HepG2 (cell line): ENCODE results near the gene TLE7. TPM values are rescaled to one million over a fixed set of nuclear protein-coding genes. Genes with fewer than 3 reads are reported as not detected.

Experiments
- CBX2 ChIP-seq, 2 experiments: fragments of 200-600 bp in 1 of 2; sonication (generic); formaldehyde crosslinking in 1 of 2; IDR thresholded peaks; 2 replicates each; pipeline versions ENCODE4 v1.7.0 to v1.8.1; 2018 to 2022; ENCODE audit warnings: low read depth in 2 of 2, low read length in 1 of 2, mild to moderate bottlenecking in 1 of 2, missing genetic modification reagents in 1 of 2
- JUNB ChIP-seq: sonication (generic); formaldehyde crosslinking; IDR thresholded peaks from 2 replicates; pipeline ENCODE4 v1.8.0; 2022; ENCODE audit warnings: missing genetic modification reagents, mild to moderate bottlenecking, borderline replicate concordance
- MYNN ChIP-seq: sonication (generic); formaldehyde crosslinking; IDR thresholded peaks from 2 replicates; pipeline ENCODE4 v1.4.0; 2020; ENCODE audit warnings: mild to moderate bottlenecking, low read depth, missing genetic modification reagents
- POGK ChIP-seq: sonication (generic); formaldehyde crosslinking; conservative IDR thresholded peaks from 2 replicates; pipeline ENCODE4 v1.8.0; 2022; ENCODE audit warnings: mild to moderate bottlenecking, moderate library complexity, missing genetic modification reagents
- RBFOX2 ChIP-seq: fragments of 200-400 bp; formaldehyde crosslinking; IDR thresholded peaks from 2 replicates; pipeline ENCODE4 v1.6.1; 2017; ENCODE audit warnings: low read depth, mild to moderate bottlenecking, low read length
- ZBTB1 ChIP-seq: sonication (generic); formaldehyde crosslinking; IDR thresholded peaks from 2 replicates; pipeline ENCODE4 v1.4.0; 2020; ENCODE audit warnings: missing genetic modification reagents, borderline replicate concordance
- ZEB1 ChIP-seq: IDR thresholded peaks from 2 replicates; pipeline ENCODE4 v1.6.1; 2012; ENCODE audit warnings: mild to moderate bottlenecking, low read depth, inconsistent platforms; ENCODE audit not compliant: insufficient replicate concordance
- ZNF17 ChIP-seq: sonication (generic); formaldehyde crosslinking; IDR thresholded peaks from 2 replicates; pipeline ENCODE4 v1.5.0; 2020; ENCODE audit warnings: mild to moderate bottlenecking, missing genetic modification reagents
- ZSCAN20 ChIP-seq: sonication (generic); formaldehyde crosslinking; IDR thresholded peaks from 2 replicates; pipeline ENCODE4 v1.4.0; 2020; ENCODE audit warnings: missing genetic modification reagents, mild to moderate bottlenecking, borderline replicate concordance
- polyA plus RNA-seq, 8 experiments: library from polyadenylated mRNA; depleted of rRNA in 3 of 8; stranded (reverse) in 7 of 8; unstranded in 1 of 8; fragments of >200 nt; fragmentation: Illumina TruSeq in 4 of 8; extraction: Trizol in 4 of 8; gene quantifications; 2 replicates each; pipeline versions ENCODE4 v1.2.1 to v1.2.3, GENCODE V29; 2011 to 2016; ENCODE audit warnings: low read depth in 4 of 8, missing spikeins in 1 of 8, mixed read lengths in 1 of 8; ENCODE audit not compliant: insufficient read depth in 1 of 8
- total RNA-seq, 5 experiments: library from RNA; depleted of rRNA; stranded (reverse); fragments of >200 nt; fragmentation: Illumina TruSeq; extraction: Trizol; gene quantifications; 2 replicates each; pipeline ENCODE4 v1.2.3, GENCODE V29; 2016; ENCODE audit warnings: low read depth in 1 of 5
- TF ChIP-seq, protein P1 (sequence below): sonication (generic); formaldehyde crosslinking; IDR thresholded peaks from 2 replicates; pipeline ENCODE4 v1.4.0; 2020; ENCODE audit warnings: missing genetic modification reagents
- TF ChIP-seq, protein P2 (sequence below): sonication (generic); formaldehyde crosslinking; IDR thresholded peaks from 2 replicates; pipeline ENCODE4 v1.5.0; 2020; ENCODE audit warnings: missing genetic modification reagents
- TF ChIP-seq, protein P3 (sequence below): sonication (generic); formaldehyde crosslinking; IDR thresholded peaks from 2 replicates; pipeline ENCODE4 v1.5.0; 2020; ENCODE audit warnings: mild to moderate bottlenecking, missing genetic modification reagents
- TF ChIP-seq, protein P4 (sequence below): sonication (generic); formaldehyde crosslinking; IDR thresholded peaks from 2 replicates; pipeline ENCODE4 v1.9.0; 2021; ENCODE audit warnings: missing genetic modification reagents, borderline replicate concordance

Gene TLE7
- total and polyA plus RNA-seq, 2 of the 13 experiments (the other 11 are each of a cell fraction or from before 2014, with no cell fraction given) = not detected

GRCh38 chr16:71467810-71468209 lies 26.0 kb upstream of the TLE7 start (continued):
- TF ChIP-seq, protein P1, sequence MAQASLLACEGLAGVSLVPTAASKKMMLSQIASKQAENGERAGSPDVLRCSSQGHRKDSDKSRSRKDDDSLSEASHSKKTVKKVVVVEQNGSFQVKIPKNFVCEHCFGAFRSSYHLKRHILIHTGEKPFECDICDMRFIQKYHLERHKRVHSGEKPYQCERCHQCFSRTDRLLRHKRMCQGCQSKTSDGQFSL (CRISPR knock-in tag) = peak; percentile 99
- TF ChIP-seq, protein P2, sequence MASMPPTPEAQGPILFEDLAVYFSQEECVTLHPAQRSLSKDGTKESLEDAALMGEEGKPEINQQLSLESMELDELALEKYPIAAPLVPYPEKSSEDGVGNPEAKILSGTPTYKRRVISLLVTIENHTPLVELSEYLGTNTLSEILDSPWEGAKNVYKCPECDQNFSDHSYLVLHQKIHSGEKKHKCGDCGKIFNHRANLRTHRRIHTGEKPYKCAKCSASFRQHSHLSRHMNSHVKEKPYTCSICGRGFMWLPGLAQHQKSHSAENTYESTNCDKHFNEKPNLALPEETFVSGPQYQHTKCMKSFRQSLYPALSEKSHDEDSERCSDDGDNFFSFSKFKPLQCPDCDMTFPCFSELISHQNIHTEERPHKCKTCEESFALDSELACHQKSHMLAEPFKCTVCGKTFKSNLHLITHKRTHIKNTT = no peak
- TF ChIP-seq JUNB (CRISPR knock-in tag) = peak; percentile 78
- TF ChIP-seq, protein P3, sequence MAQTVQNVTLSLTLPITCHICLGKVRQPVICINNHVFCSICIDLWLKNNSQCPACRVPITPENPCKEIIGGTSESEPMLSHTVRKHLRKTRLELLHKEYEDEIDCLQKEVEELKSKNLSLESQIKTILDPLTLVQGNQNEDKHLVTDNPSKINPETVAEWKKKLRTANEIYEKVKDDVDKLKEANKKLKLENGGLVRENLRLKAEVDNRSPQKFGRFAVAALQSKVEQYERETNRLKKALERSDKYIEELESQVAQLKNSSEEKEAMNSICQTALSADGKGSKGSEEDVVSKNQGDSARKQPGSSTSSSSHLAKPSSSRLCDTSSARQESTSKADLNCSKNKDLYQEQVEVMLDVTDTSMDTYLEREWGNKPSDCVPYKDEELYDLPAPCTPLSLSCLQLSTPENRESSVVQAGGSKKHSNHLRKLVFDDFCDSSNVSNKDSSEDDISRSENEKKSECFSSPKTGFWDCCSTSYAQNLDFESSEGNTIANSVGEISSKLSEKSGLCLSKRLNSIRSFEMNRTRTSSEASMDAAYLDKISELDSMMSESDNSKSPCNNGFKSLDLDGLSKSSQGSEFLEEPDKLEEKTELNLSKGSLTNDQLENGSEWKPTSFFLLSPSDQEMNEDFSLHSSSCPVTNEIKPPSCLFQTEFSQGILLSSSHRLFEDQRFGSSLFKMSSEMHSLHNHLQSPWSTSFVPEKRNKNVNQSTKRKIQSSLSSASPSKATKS (CRISPR knock-in tag) = no peak
- TF ChIP-seq MYNN (CRISPR knock-in tag) = no peak
- peak; percentile 63; the same call in 1 of the 2 replicates for TF ChIP-seq POGK (CRISPR knock-in tag)
- TF ChIP-seq, protein P4, sequence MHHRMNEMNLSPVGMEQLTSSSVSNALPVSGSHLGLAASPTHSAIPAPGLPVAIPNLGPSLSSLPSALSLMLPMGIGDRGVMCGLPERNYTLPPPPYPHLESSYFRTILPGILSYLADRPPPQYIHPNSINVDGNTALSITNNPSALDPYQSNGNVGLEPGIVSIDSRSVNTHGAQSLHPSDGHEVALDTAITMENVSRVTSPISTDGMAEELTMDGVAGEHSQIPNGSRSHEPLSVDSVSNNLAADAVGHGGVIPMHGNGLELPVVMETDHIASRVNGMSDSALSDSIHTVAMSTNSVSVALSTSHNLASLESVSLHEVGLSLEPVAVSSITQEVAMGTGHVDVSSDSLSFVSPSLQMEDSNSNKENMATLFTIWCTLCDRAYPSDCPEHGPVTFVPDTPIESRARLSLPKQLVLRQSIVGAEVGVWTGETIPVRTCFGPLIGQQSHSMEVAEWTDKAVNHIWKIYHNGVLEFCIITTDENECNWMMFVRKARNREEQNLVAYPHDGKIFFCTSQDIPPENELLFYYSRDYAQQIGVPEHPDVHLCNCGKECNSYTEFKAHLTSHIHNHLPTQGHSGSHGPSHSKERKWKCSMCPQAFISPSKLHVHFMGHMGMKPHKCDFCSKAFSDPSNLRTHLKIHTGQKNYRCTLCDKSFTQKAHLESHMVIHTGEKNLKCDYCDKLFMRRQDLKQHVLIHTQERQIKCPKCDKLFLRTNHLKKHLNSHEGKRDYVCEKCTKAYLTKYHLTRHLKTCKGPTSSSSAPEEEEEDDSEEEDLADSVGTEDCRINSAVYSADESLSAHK = peak; percentile 92; the same call in 1 of the 2 replicates
- no peak for TF ChIP-seq RBFOX2
- no peak for TF ChIP-seq ZEB1
- 0 out of 2 replicates have a peak, but pooled peaks have one; percentile 83 for TF ChIP-seq ZSCAN20
- TF ChIP-seq ZBTB1 (CRISPR knock-in tag) = peak; percentile 94; the same call in 1 of the 2 replicates
- 0 out of 2 replicates have a peak, but pooled peaks have one; percentile 79 for TF ChIP-seq ZNF17 (CRISPR knock-in tag)
- no peak for TF ChIP-seq CBX2 (IDR thresholded peaks at IDR 0.05; ENCODE audit: low read depth, low read length)
- 0 out of 2 replicates have a peak, but pooled peaks have one; percentile 66 for TF ChIP-seq CBX2 (CRISPR knock-in tag; IDR thresholded peaks at IDR 0.05; ENCODE audit: low read depth)
